ENCODE results near the gene TEX10. TPM values are rescaled to one million over a fixed set of nuclear protein-coding genes. Genes with fewer than 3 reads are reported as not detected.
A peak's percentile ranks its signal among the peaks of the same experiment; 100 is the strongest.
"Not testable (repeated sequence)": the region's sequence is repeated elsewhere in the genome, so short reads cannot be mapped to it uniquely, and the experiment has no call there.

TEX10 gene
- total and polyA plus RNA-seq, 12 donors: 5.9 to 25.1 (median 10.9) TPM

GRCh38 chr9:100340224-100340623, 12.5 kb downstream of the TEX10 start:
- no peak overlapping the region for H3K27ac ChIP-seq
- intact Hi-C loops (cut with DNase I): no loop called here
- no peak for DNase-seq
- no peak for TF ChIP-seq POLR2A (IDR thresholded peaks at IDR 0.05)
- no peak for TF ChIP-seq CTCF (IDR thresholded peaks at IDR 0.05)
- no peak overlapping the region for H3K4me3 ChIP-seq
- H3K9me3 ChIP-seq (replicated peaks in 1 of 3): no peaks in the 10 kb centered on the region
- H3K4me1 ChIP-seq (replicated peaks in 1 of 2): no peaks in the 10 kb centered on the region
- no peaks in the 10 kb centered on the region for H3K27me3 ChIP-seq
- H3K36me3 ChIP-seq (replicated peaks in 1 of 2): no peaks in the 10 kb centered on the region
- WGBS, 4 donors: 91 to 97% (median 93%) methylated on average over 2 of the region's 2 CpGs

GRCh38 chr9:100338736-100339135, 14.0 kb downstream of the TEX10 start:
- H3K27ac ChIP-seq; H3K27me3 ChIP-seq; H3K4me1 ChIP-seq (replicated peaks in 1 of 2); H3K9me3 ChIP-seq (replicated peaks in 1 of 3); DNase-seq; intact Hi-C loops (cut with DNase I); H3K36me3 ChIP-seq (replicated peaks in 1 of 2); H3K4me3 ChIP-seq: not testable (repeated sequence)
- WGBS, 4 donors: 90 to 97% (median 94%) methylated on average over 5 of the region's 5 CpGs

- no peak for TF ChIP-seq POLR2A (IDR thresholded peaks at IDR 0.05)
- peak; percentile 36 to 61 (median 50) for TF ChIP-seq CTCF (IDR thresholded peaks at IDR 0.05)
- H3K36me3 ChIP-seq (replicated peaks in 1 of 2): peaks cover 0 to 21% of the 10 kb centered on the region in 2 donors
- no peaks in the 10 kb centered on the region for H3K4me1 ChIP-seq (replicated peaks in 1 of 2)
- no peaks in the 10 kb centered on the region for H3K27me3 ChIP-seq
- intact Hi-C loops (cut with DNase I): loop anchor here in 1 of 2 donors (10.0 kb wide), 1 partner anchor 300 kb away; no protein-coding TSS in a partner anchor
- no peaks in the 10 kb centered on the region for H3K9me3 ChIP-seq (replicated peaks in 1 of 3)
- H3K27ac ChIP-seq: no peak overlapping the region
- DNase-seq: no peak
- H3K4me3 ChIP-seq: no peak overlapping the region
- WGBS, 4 donors: 50 to 54% (median 51%) methylated on average over 4 of the region's 4 CpGs
These were observed 28.0 kb downstream of the TEX10 start for GRCh38 chr9:100324594-100325200.

GRCh38 chr9:100322954-100323536, 29.7 kb downstream of the TEX10 start:
- H3K9me3 ChIP-seq (replicated peaks in 1 of 3): no peaks in the 10 kb centered on the region
- peak; percentile 34 to 83 (median 54) for DNase-seq
- 45 to 61% (median 58%) methylated on average over 3 of the region's 3 CpGs for WGBS, 4 donors
- no peak overlapping the region for H3K4me3 ChIP-seq
- H3K4me1 ChIP-seq (replicated peaks in 1 of 2): no peaks in the 10 kb centered on the region
- peaks cover 0 to 21% of the 10 kb centered on the region in 2 donors for H3K36me3 ChIP-seq (replicated peaks in 1 of 2)
- intact Hi-C loops (cut with DNase I): loop anchor here in 1 of 2 donors (10.0 kb wide), 1 partner anchor 298 kb away; no protein-coding TSS in a partner anchor
- H3K27me3 ChIP-seq: no peaks in the 10 kb centered on the region
- TF ChIP-seq CTCF (IDR thresholded peaks at IDR 0.05) (peak; percentile 58 to 76 (median 72)), POLR2A (IDR thresholded peaks at IDR 0.05) (no peak)
- H3K27ac ChIP-seq: no peak overlapping the region

GRCh38 chr9:100317706-100318105, 35.0 kb downstream of the TEX10 start:
- DNase-seq: no peak
- no peak for TF ChIP-seq CTCF (IDR thresholded peaks at IDR 0.05)
- no peak for TF ChIP-seq POLR2A (IDR thresholded peaks at IDR 0.05)
- Histone ChIP-seq H3K27ac (no peak overlapping the region), H3K4me3 (no peak overlapping the region), H3K36me3 (replicated peaks in 1 of 2) (peaks cover 0 to 5% of the 10 kb centered on the region in 2 donors), H3K4me1 (replicated peaks in 1 of 2) (no peaks in the 10 kb centered on the region), H3K9me3 (replicated peaks in 1 of 3) (no peaks in the 10 kb centered on the region), H3K27me3 (no peaks in the 10 kb centered on the region)
- intact Hi-C loops (cut with DNase I): no loop called here
- 35 to 49% (median 41%) methylated on average over 1 of the region's 1 CpG for WGBS, 4 donors
